NCI-H82 (cell line): ENCODE measurements around the gene SMIM10L2A.
"Not testable (repeated sequence)": the region's sequence is repeated elsewhere in the genome, so short reads cannot be mapped to it uniquely, and the experiment has no call there.

Experiments used
- DNase-seq: peaks from one replicate; lab custom pipeline; 2025; lab: John Stamatoyannopoulos, UW

The SMIM10L2A gene

GRCh38 chrX:135421932-135422809 is at the start of gene SMIM10L2A:
Gene SMIM10L2A (plus strand): TSS chrX:135421944. CDS start chrX:135422132, 188 bp downstream.
- DNase-seq, result no peak

- DNase-seq, result no peak
These were observed 48.4 kb upstream of the SMIM10L2A start for GRCh38 chrX:135373357-135373756.

GRCh38 chrX:135382260-135382659 is 39.5 kb upstream of the SMIM10L2A start:
- DNase-seq, result no peak

- no peak for DNase-seq
These were observed 38.5 kb upstream of the SMIM10L2A start for GRCh38 chrX:135383249-135383648.

GRCh38 chrX:135384161-135384836 is 37.4 kb upstream of the SMIM10L2A start:
- no peak for DNase-seq

- no peak for DNase-seq
These were observed 32.9 kb upstream of the SMIM10L2A start for GRCh38 chrX:135388841-135389240.

GRCh38 chrX:135389243-135389642 is 32.5 kb upstream of the SMIM10L2A start:
- DNase-seq, result no peak

GRCh38 chrX:135389717-135390116 is 32.0 kb upstream of the SMIM10L2A start:
- DNase-seq, result no peak

- DNase-seq, result no peak
These were observed 30.0 kb upstream of the SMIM10L2A start for GRCh38 chrX:135391734-135392133.

GRCh38 chrX:135393051-135393450 is 28.7 kb upstream of the SMIM10L2A start:
- no peak for DNase-seq

- DNase-seq, result peak; percentile 91
These were observed 26.7 kb upstream of the SMIM10L2A start for GRCh38 chrX:135395064-135395463.

- no peak for DNase-seq
These were observed 25.6 kb upstream of the SMIM10L2A start for GRCh38 chrX:135396109-135396508.

- DNase-seq, result peak; percentile 44
These were observed 25.2 kb upstream of the SMIM10L2A start for GRCh38 chrX:135396566-135396965.

GRCh38 chrX:135397652-135398051 is 24.1 kb upstream of the SMIM10L2A start:
- peak; percentile 23 for DNase-seq

GRCh38 chrX:135403374-135403773 is 18.4 kb upstream of the SMIM10L2A start:
- DNase-seq, result no peak

GRCh38 chrX:135406428-135406827 is 15.3 kb upstream of the SMIM10L2A start:
- DNase-seq, result peak; percentile 52

GRCh38 chrX:135408794-135409193 is 12.9 kb upstream of the SMIM10L2A start:
- no peak for DNase-seq

GRCh38 chrX:135410861-135411627 is 10.7 kb upstream of the SMIM10L2A start:
- no peak for DNase-seq

- no peak for DNase-seq
These were observed 9.9 kb upstream of the SMIM10L2A start for GRCh38 chrX:135411893-135412292.

GRCh38 chrX:135416546-135416945 is 5.2 kb upstream of the SMIM10L2A start:
- DNase-seq, result no peak

- DNase-seq, result no peak
These were observed 913 bp upstream of the SMIM10L2A start for GRCh38 chrX:135420831-135421230.

- DNase-seq, result peak; percentile 93
These were observed 210 bp upstream of the SMIM10L2A start for GRCh38 chrX:135421537-135421931.

- not testable (repeated sequence) for DNase-seq
These were observed 1.0 kb downstream of the SMIM10L2A start for GRCh38 chrX:135422810-135423168.
